Duodenal mucosa (tissue), 2 donors: ENCODE results near the gene FLG2.

Source experiments
- H3K27ac ChIP-seq: one replicate; pipeline ENCODE4 v1.7.0; 2013; ENCODE audit warnings: low read depth, low read length
- H3K27me3 ChIP-seq, 2 donors: one replicate each; pipeline ENCODE4 v1.7.0; 2013; ENCODE audit warnings: low read length in 2 of 2, control low read depth in 1 of 2; ENCODE audit not compliant: insufficient read depth in 2 of 2, control insufficient read depth in 1 of 2
- H3K36me3 ChIP-seq, 2 donors: one replicate each; pipeline ENCODE4 v1.7.0; 2013; ENCODE audit warnings: low read length in 2 of 2, control low read depth in 1 of 2; ENCODE audit not compliant: insufficient read depth in 2 of 2, control insufficient read depth in 1 of 2
- H3K4me1 ChIP-seq, 2 donors: one replicate each; pipeline ENCODE4 v1.7.0; 2013; ENCODE audit warnings: low read length in 2 of 2, control low read depth in 1 of 2; ENCODE audit not compliant: insufficient read depth in 2 of 2, control insufficient read depth in 1 of 2
- H3K4me3 ChIP-seq, 2 donors: one replicate each; pipeline ENCODE4 v1.7.0; 2013; ENCODE audit warnings: low read length in 2 of 2, low read depth in 1 of 2
- H3K9ac ChIP-seq, 2 donors: one replicate each; pipeline ENCODE4 v1.7.0; 2013; ENCODE audit warnings: low read length in 2 of 2, low read depth in 1 of 2
- H3K9me3 ChIP-seq, 2 donors: one replicate each; pipeline ENCODE4 v1.7.0; 2013; ENCODE audit warnings: low read length in 2 of 2, control low read depth in 1 of 2; ENCODE audit not compliant: control insufficient read depth in 1 of 2

Gene FLG2

GRCh38 chr1:152359906-152360305 lies at the start of gene FLG2:
Gene FLG2 (minus strand): TSS chr1:152360006. CDS start chr1:152358884, 1,122 bp downstream.
- no peak within 1 kb of the TSS for H3K4me3 ChIP-seq
- no peak within 1 kb of the TSS for H3K9ac ChIP-seq
- no peaks in the 10 kb centered on the region for H3K27me3 ChIP-seq
- H3K9me3 ChIP-seq = no peaks in the 10 kb centered on the region
- no peaks in the 10 kb centered on the region for H3K4me1 ChIP-seq
- no peaks in the 10 kb centered on the region for H3K36me3 ChIP-seq
- no peak within 1 kb of the TSS for H3K27ac ChIP-seq

- Histone ChIP-seq H3K27ac (no peak overlapping the region), H3K27me3 (no peaks in the 10 kb centered on the region), H3K4me3 (no peak overlapping the region), H3K36me3 (no peaks in the 10 kb centered on the region), H3K9ac (no peak overlapping the region), H3K4me1 (no peaks in the 10 kb centered on the region), H3K9me3 (no peaks in the 10 kb centered on the region)
Measured at GRCh38 chr1:152408664-152409063, 48.9 kb upstream of the FLG2 start.

- Histone ChIP-seq H3K4me3 (no peak overlapping the region), H3K36me3 (no peaks in the 10 kb centered on the region)
Measured at GRCh38 chr1:152398812-152399698, 39.2 kb upstream of the FLG2 start.

GRCh38 chr1:152397474-152397873 lies 37.7 kb upstream of the FLG2 start:
- no peaks in the 10 kb centered on the region for H3K36me3 ChIP-seq
- H3K9ac ChIP-seq = no peak overlapping the region
- no peak overlapping the region for H3K4me3 ChIP-seq
- H3K4me1 ChIP-seq = no peaks in the 10 kb centered on the region
- no peak overlapping the region for H3K27ac ChIP-seq
- no peaks in the 10 kb centered on the region for H3K27me3 ChIP-seq
- H3K9me3 ChIP-seq = no peaks in the 10 kb centered on the region

More at GRCh38 chr1:152398812-152399698, 39.2 kb upstream of the FLG2 start:
- Histone ChIP-seq H3K9me3 (no peaks in the 10 kb centered on the region), H3K4me1 (no peaks in the 10 kb centered on the region), H3K27me3 (no peaks in the 10 kb centered on the region), H3K27ac (no peak overlapping the region), H3K9ac (no peak overlapping the region)

- no peak overlapping the region for H3K9ac ChIP-seq
- H3K27me3 ChIP-seq = no peaks in the 10 kb centered on the region
- no peaks in the 10 kb centered on the region for H3K9me3 ChIP-seq
- no peak overlapping the region for H3K4me3 ChIP-seq
- H3K36me3 ChIP-seq = no peaks in the 10 kb centered on the region
- no peak overlapping the region for H3K27ac ChIP-seq
- H3K4me1 ChIP-seq = no peaks in the 10 kb centered on the region
Measured at GRCh38 chr1:152394151-152394550, 34.3 kb upstream of the FLG2 start.

GRCh38 chr1:152392909-152393308 lies 33.1 kb upstream of the FLG2 start:
- Histone ChIP-seq H3K27ac (no peak overlapping the region), H3K9ac (no peak overlapping the region), H3K4me1 (no peaks in the 10 kb centered on the region), H3K4me3 (no peak overlapping the region), H3K36me3 (no peaks in the 10 kb centered on the region), H3K27me3 (no peaks in the 10 kb centered on the region), H3K9me3 (no peaks in the 10 kb centered on the region)

- no peaks in the 10 kb centered on the region for H3K9me3 ChIP-seq
- H3K9ac ChIP-seq = no peak overlapping the region
- no peak overlapping the region for H3K27ac ChIP-seq
- no peaks in the 10 kb centered on the region for H3K4me1 ChIP-seq
- H3K36me3 ChIP-seq = no peaks in the 10 kb centered on the region
- H3K27me3 ChIP-seq = peaks cover 0 to 5% of the 10 kb centered on the region in 2 donors
- H3K4me3 ChIP-seq = no peak overlapping the region
Measured at GRCh38 chr1:152388889-152389288, 29.1 kb upstream of the FLG2 start.

GRCh38 chr1:152386940-152387339 lies 27.1 kb upstream of the FLG2 start:
- peaks cover 0 to 5% of the 10 kb centered on the region in 2 donors for H3K27me3 ChIP-seq

GRCh38 chr1:152380932-152381331 lies 21.1 kb upstream of the FLG2 start:
- no peaks in the 10 kb centered on the region for H3K36me3 ChIP-seq
- no peaks in the 10 kb centered on the region for H3K4me1 ChIP-seq
- no peaks in the 10 kb centered on the region for H3K27me3 ChIP-seq
- H3K9me3 ChIP-seq = no peaks in the 10 kb centered on the region
- H3K27ac ChIP-seq = no peak overlapping the region
- no peak overlapping the region for H3K4me3 ChIP-seq
- no peak overlapping the region for H3K9ac ChIP-seq

More at GRCh38 chr1:152386940-152387339, 27.1 kb upstream of the FLG2 start:
- Histone ChIP-seq H3K27ac (no peak overlapping the region), H3K4me3 (no peak overlapping the region), H3K4me1 (no peaks in the 10 kb centered on the region), H3K36me3 (no peaks in the 10 kb centered on the region), H3K9me3 (no peaks in the 10 kb centered on the region), H3K9ac (no peak overlapping the region)

GRCh38 chr1:152374451-152374850 lies 14.6 kb upstream of the FLG2 start:
- Histone ChIP-seq H3K9me3 (no peaks in the 10 kb centered on the region), H3K27me3 (no peaks in the 10 kb centered on the region), H3K9ac (no peak overlapping the region)

More at GRCh38 chr1:152374451-152374850, 14.6 kb upstream of the FLG2 start:
- H3K4me1 ChIP-seq = no peaks in the 10 kb centered on the region
- H3K27ac ChIP-seq = no peak overlapping the region
- H3K36me3 ChIP-seq = no peaks in the 10 kb centered on the region
- H3K4me3 ChIP-seq = no peak overlapping the region
